Lower leg skin (tissue), 4 donors: ENCODE measurements around the gene PHF21A. TPM values are rescaled to one million over a fixed set of nuclear protein-coding genes. Genes with fewer than 3 reads are reported as not detected.

ENCODE experiments used
- DNase-seq, 2 donors: peaks; one replicate each; pipeline ENCODE4 v3.0.0-alpha.2; 2019; ENCODE audit warnings: low spot score in 2 of 2
- H3K4me3 ChIP-seq: fragments of 200-600 bp; sonication (generic); 2 replicates; pipeline ENCODE4 v1.5.1; 2017; ENCODE audit warnings: mild to moderate bottlenecking, low read depth; ENCODE audit not compliant: poor library complexity, severe bottlenecking
- CTCF ChIP-seq, 3 donors: fragments of 450-650 bp; IDR thresholded peaks; one replicate each; pipeline ENCODE4 v1.5.1; 2016; ENCODE audit warnings: antibody characterized with exemption in 3 of 3, mild to moderate bottlenecking in 3 of 3, moderate library complexity in 2 of 3
- POLR2A ChIP-seq, 2 donors: fragments of 450-650 bp; IDR thresholded peaks; one replicate each; pipeline ENCODE4 v1.6.1; 2016 to 2017; ENCODE audit warnings: antibody characterized with exemption in 2 of 2, mild to moderate bottlenecking in 1 of 2, moderate library complexity in 1 of 2
- WGBS, 2 donors: methylation state at CpG; one replicate each; pipeline ENCODE4 v1.1.5; 2018; 5-methylcytosine and 5-hydroxymethylcytosine counted together
- intact Hi-C: fragments of 100-400 bp; cut with DNase I; formaldehyde crosslinking; loops from one replicate; pipeline ENCODE4 v1.15.0; 2023; ENCODE audit warnings: low total_unique reads
- total RNA-seq, 4 donors: library from RNA; depleted of rRNA; stranded (reverse); fragments of >200 nt; gene quantifications; one replicate each; pipeline ENCODE4 v1.1.0, GENCODE V29; 2016

The PHF21A gene
- total RNA-seq, 4 donors from 2014 or later: 16.4 to 52.4 (median 31.5) TPM

- TF ChIP-seq POLR2A (IDR thresholded peaks at IDR 0.05) (no peak), CTCF (IDR thresholded peaks at IDR 0.05) (no peak)
- no peak for DNase-seq
- H3K4me3 ChIP-seq: no peak overlapping the region
- WGBS, 2 donors: 87 to 89% methylated on average over 3 of the region's 3 CpGs
- intact Hi-C loops: no loop called here
Observed at GRCh38 chr11:46079662-46080061, 41.6 kb downstream of the PHF21A start.

GRCh38 chr11:46075928-46076327 lies 45.3 kb downstream of the PHF21A start:
- TF ChIP-seq CTCF (IDR thresholded peaks at IDR 0.05): no peak
- no peak for TF ChIP-seq POLR2A (IDR thresholded peaks at IDR 0.05)
- DNase-seq: no peak
- 90 to 93% methylated on average over 2 of the region's 2 CpGs for WGBS, 2 donors
- intact Hi-C loops: no loop called here
- H3K4me3 ChIP-seq: no peak overlapping the region

GRCh38 chr11:46075168-46075567 lies 46.1 kb downstream of the PHF21A start:
- intact Hi-C loops: no loop called here
- TF ChIP-seq POLR2A (IDR thresholded peaks at IDR 0.05) (no peak), CTCF (IDR thresholded peaks at IDR 0.05) (no peak)
- 42 to 43% methylated on average over 5 of the region's 5 CpGs for WGBS, 2 donors
- no peak for DNase-seq
- no peak overlapping the region for H3K4me3 ChIP-seq

GRCh38 chr11:46073632-46074031 lies 47.6 kb downstream of the PHF21A start:
- no peak overlapping the region for H3K4me3 ChIP-seq
- no peak for DNase-seq
- 100% methylated on average over 1 of the region's 1 CpG for WGBS, 2 donors
- TF ChIP-seq CTCF (IDR thresholded peaks at IDR 0.05): no peak
- intact Hi-C loops: no loop called here

- DNase-seq: no peak
- no peak overlapping the region for H3K4me3 ChIP-seq
- TF ChIP-seq POLR2A (IDR thresholded peaks at IDR 0.05) (no peak), CTCF (IDR thresholded peaks at IDR 0.05) (no peak)
- 35 to 45% methylated on average over 4 of the region's 4 CpGs for WGBS, 2 donors
- intact Hi-C loops: no loop called here
Observed at GRCh38 chr11:46072172-46072964, 48.9 kb downstream of the PHF21A start.

GRCh38 chr11:46071091-46071490 lies 50.2 kb downstream of the PHF21A start:
- intact Hi-C loops: no loop called here
- 62 to 63% methylated on average over 1 of the region's 1 CpG for WGBS, 2 donors
- TF ChIP-seq CTCF (IDR thresholded peaks at IDR 0.05): no peak
- TF ChIP-seq POLR2A (IDR thresholded peaks at IDR 0.05): no peak
- H3K4me3 ChIP-seq: no peak overlapping the region
- no peak for DNase-seq
